ENCODE data around the gene SOCS1. TPM values are rescaled to one million over a fixed set of nuclear protein-coding genes. Genes with fewer than 3 reads are reported as not detected.

SOCS1 gene
- total and polyA plus RNA-seq, 9 of the 15 experiments (the other 6 are each of a cell fraction or from before 2014, with no cell fraction given): 0.04 to 7.5 (median 2.3) TPM

DNA sequence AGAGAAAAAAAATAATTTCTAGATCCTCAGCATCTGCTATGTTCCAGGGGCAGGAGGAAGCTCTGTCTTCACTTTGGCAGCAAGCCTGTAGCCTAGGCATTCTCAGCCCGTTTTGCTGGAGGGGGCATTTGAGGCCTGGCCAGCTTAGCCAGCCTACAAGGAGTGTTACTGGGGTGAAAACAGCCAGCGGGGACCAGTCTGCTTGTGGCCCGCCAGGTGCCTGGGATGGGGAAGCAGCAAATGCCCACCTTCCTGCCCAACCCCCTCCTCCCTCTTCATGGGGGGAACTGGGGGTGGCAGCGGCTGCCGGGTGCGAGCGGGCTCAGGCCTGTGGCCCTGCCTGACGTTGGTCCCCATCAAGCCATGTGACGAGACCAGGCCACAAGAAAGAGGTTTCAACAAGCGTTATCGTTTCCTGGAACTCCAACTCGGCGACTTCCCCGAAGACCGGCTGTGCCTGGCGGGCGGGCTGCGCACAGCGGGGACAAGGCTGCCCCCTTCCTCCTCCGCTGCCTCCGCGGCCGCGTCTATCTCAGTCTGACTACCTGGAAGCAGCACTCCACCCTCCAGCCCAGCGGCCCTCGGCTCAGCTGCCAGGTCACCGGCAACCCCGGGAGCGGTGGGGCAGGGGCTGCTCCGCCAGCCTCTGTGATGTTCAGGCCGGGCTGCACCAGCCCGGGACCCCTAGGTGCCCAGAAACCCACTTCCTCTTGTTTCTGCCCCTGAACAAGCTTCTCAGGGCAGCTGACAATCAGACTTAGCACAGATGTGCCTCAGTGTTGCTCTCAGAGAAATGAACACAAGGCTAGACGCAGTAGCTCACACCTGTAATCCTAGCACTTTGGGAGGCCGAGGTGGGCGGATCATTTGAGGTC lies 22.9 kb downstream of the SOCS1 start (continued):
- TF ChIP-seq ZNF561 (CRISPR knock-in tag; conservative IDR thresholded peaks at IDR 0.05) (0 out of 2 replicates have a peak, but pooled peaks have one; percentile 21), CAMTA2 (CRISPR knock-in tag; conservative IDR thresholded peaks at IDR 0.05) (peak; percentile 93; the same call in 1 of the 2 replicates), GATA2 (CRISPR knock-in tag; IDR thresholded peaks at IDR 0.05) (no peak), ZSCAN32 (CRISPR knock-in tag; IDR thresholded peaks at IDR 0.05) (no peak), SMC3 (conservative IDR thresholded peaks at IDR 0.05; ENCODE audit: insufficient read depth, low read depth, low read length) (no peak), BRCA1 (IDR thresholded peaks at IDR 0.05) (no peak), BRCA1 (CRISPR knock-in tag; IDR thresholded peaks at IDR 0.05) (no peak), ZNF436 (CRISPR knock-in tag; IDR thresholded peaks at IDR 0.05) (no peak), CBX5 (IDR thresholded peaks at IDR 0.05; ENCODE audit: borderline replicate concordance, low read depth) (0 out of 2 replicates have a peak, but pooled peaks have one; percentile 43), NFYB (IDR thresholded peaks at IDR 0.05; ENCODE audit: extremely low read depth, insufficient read length) (no peak), MYBL2 (IDR thresholded peaks at IDR 0.05; ENCODE audit: low read depth) (no peak), MYBL2 (CRISPR knock-in tag; IDR thresholded peaks at IDR 0.05; ENCODE audit: borderline replicate concordance) (no peak), HNRNPK (IDR thresholded peaks at IDR 0.05; ENCODE audit: low read depth, low read length, poor library complexity, severe bottlenecking) (no peak), MYNN (IDR thresholded peaks at IDR 0.05) (peak; percentile 83), MYNN (CRISPR knock-in tag; IDR thresholded peaks at IDR 0.05) (no peak), GABPA (tag; conservative IDR thresholded peaks at IDR 0.05; ENCODE audit: low read depth) (peak; percentile 39; the same call in 1 of the 2 replicates)
- TF ChIP-seq, protein P1, sequence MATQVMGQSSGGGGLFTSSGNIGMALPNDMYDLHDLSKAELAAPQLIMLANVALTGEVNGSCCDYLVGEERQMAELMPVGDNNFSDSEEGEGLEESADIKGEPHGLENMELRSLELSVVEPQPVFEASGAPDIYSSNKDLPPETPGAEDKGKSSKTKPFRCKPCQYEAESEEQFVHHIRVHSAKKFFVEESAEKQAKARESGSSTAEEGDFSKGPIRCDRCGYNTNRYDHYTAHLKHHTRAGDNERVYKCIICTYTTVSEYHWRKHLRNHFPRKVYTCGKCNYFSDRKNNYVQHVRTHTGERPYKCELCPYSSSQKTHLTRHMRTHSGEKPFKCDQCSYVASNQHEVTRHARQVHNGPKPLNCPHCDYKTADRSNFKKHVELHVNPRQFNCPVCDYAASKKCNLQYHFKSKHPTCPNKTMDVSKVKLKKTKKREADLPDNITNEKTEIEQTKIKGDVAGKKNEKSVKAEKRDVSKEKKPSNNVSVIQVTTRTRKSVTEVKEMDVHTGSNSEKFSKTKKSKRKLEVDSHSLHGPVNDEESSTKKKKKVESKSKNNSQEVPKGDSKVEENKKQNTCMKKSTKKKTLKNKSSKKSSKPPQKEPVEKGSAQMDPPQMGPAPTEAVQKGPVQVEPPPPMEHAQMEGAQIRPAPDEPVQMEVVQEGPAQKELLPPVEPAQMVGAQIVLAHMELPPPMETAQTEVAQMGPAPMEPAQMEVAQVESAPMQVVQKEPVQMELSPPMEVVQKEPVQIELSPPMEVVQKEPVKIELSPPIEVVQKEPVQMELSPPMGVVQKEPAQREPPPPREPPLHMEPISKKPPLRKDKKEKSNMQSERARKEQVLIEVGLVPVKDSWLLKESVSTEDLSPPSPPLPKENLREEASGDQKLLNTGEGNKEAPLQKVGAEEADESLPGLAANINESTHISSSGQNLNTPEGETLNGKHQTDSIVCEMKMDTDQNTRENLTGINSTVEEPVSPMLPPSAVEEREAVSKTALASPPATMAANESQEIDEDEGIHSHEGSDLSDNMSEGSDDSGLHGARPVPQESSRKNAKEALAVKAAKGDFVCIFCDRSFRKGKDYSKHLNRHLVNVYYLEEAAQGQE (IDR thresholded peaks at IDR 0.05; ENCODE audit: borderline replicate concordance): peak; percentile 78
- TF ChIP-seq, protein P1 (CRISPR knock-in tag; IDR thresholded peaks at IDR 0.05; ENCODE audit: low read depth): peak; percentile 73; the same call in 1 of the 2 replicates
- TF ChIP-seq, protein P2, sequence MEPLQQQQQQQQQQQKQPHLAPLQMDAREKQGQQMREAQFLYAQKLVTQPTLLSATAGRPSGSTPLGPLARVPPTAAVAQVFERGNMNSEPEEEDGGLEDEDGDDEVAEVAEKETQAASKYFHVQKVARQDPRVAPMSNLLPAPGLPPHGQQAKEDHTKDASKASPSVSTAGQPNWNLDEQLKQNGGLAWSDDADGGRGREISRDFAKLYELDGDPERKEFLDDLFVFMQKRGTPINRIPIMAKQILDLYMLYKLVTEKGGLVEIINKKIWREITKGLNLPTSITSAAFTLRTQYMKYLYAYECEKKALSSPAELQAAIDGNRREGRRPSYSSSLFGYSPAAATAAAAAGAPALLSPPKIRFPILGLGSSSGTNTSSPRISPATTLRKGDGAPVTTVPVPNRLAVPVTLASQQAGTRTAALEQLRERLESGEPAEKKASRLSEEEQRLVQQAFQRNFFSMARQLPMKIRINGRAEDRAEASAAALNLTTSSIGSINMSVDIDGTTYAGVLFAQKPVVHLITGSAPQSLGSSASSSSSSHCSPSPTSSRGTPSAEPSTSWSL (CRISPR knock-in tag; IDR thresholded peaks at IDR 0.05; ENCODE audit: borderline replicate concordance): peak; percentile 85; the same call in 1 of the 2 replicates

All from K562 (cell line).